GM18502 (cell line): Measurements from ENCODE around the gene PPP1R1C.

ENCODE experiments used
- ATAC-seq: cut with Tn5 transposase; IDR thresholded peaks from one replicate; pipeline ENCODE4 v1.9.1; 2021; ENCODE audit warnings: mild to moderate bottlenecking; ENCODE audit not compliant: unreplicated experiment, poor library complexity

PPP1R1C gene

GRCh38 chr2:182164686-182165085 lies 179.0 kb downstream of the PPP1R1C start:
- no peak for ATAC-seq

GRCh38 chr2:182165202-182165601 lies 179.5 kb downstream of the PPP1R1C start:
- no peak for ATAC-seq

GRCh38 chr2:182166406-182166805 lies 180.8 kb downstream of the PPP1R1C start:
- no peak for ATAC-seq

GRCh38 chr2:182166841-182167240 lies 181.2 kb downstream of the PPP1R1C start:
- no peak for ATAC-seq
